NCI-H128 (cell line): Measurements from ENCODE around the gene EXOC6.
"Not testable (repeated sequence)": the region's sequence is repeated elsewhere in the genome, so short reads cannot be mapped to it uniquely, and the experiment has no call there.

Experiments used
- DNase-seq: peaks from one replicate; lab custom pipeline; 2025; ENCODE audit not compliant: unreplicated experiment; lab: John Stamatoyannopoulos, UW

EXOC6 gene

GRCh38 chr10:92876509-92877036, 28.3 kb downstream of the EXOC6 start:
- no peak for DNase-seq

GRCh38 chr10:92880233-92880861, 32.0 kb downstream of the EXOC6 start:
- DNase-seq: peak; percentile 3

- DNase-seq: no peak
These were observed 32.6 kb downstream of the EXOC6 start for GRCh38 chr10:92880917-92881316.

GRCh38 chr10:92886334-92886961, 38.1 kb downstream of the EXOC6 start:
- no peak for DNase-seq

GRCh38 chr10:92890471-92890870, 42.2 kb downstream of the EXOC6 start:
- DNase-seq: no peak

GRCh38 chr10:92891885-92892690, 43.8 kb downstream of the EXOC6 start:
- DNase-seq: no peak

- no peak for DNase-seq
These were observed 44.4 kb downstream of the EXOC6 start for GRCh38 chr10:92892691-92893054.

- DNase-seq: no peak
These were observed 45.8 kb downstream of the EXOC6 start for GRCh38 chr10:92894081-92894655.

GRCh38 chr10:92897916-92898315, 49.6 kb downstream of the EXOC6 start:
- DNase-seq: no peak

- no peak for DNase-seq
These were observed 53.5 kb downstream of the EXOC6 start for GRCh38 chr10:92901819-92902251.

GRCh38 chr10:92903633-92904032, 55.3 kb downstream of the EXOC6 start:
- no peak for DNase-seq

GRCh38 chr10:92907280-92907679, 59.0 kb downstream of the EXOC6 start:
- no peak for DNase-seq

- DNase-seq: not testable (repeated sequence)
These were observed 64.3 kb downstream of the EXOC6 start for GRCh38 chr10:92912631-92913030.

- DNase-seq: no peak
These were observed 65.7 kb downstream of the EXOC6 start for GRCh38 chr10:92913973-92914372.

- no peak for DNase-seq
These were observed 66.4 kb downstream of the EXOC6 start for GRCh38 chr10:92914478-92915325.

GRCh38 chr10:92915892-92916291, 67.6 kb downstream of the EXOC6 start:
- no peak for DNase-seq

- no peak for DNase-seq
These were observed 68.1 kb downstream of the EXOC6 start for GRCh38 chr10:92916433-92916832.

GRCh38 chr10:92918603-92919002, 70.3 kb downstream of the EXOC6 start:
- DNase-seq: no peak

- no peak for DNase-seq
These were observed 72.5 kb downstream of the EXOC6 start for GRCh38 chr10:92920866-92921265.

GRCh38 chr10:92923416-92923815, 75.1 kb downstream of the EXOC6 start:
- no peak for DNase-seq

GRCh38 chr10:92929896-92930295, 81.6 kb downstream of the EXOC6 start:
- no peak for DNase-seq
